Neural cell (in vitro differentiated cells): Measurements from ENCODE around the gene ATXN2.

Experiments
- EZH2 ChIP-seq: fragments of 200-600, 300-800 bp; shearing (Covaris generic), sonication (generic); IDR thresholded peaks from 2 replicates; pipeline ENCODE4 v1.6.1; 2014; ENCODE audit warnings: antibody characterized with exemption, low read length, borderline replicate concordance, mild to moderate bottlenecking; ENCODE audit not compliant: insufficient read depth, poor library complexity, severe bottlenecking
- RAD21 ChIP-seq: fragments of 450-650 bp; conservative IDR thresholded peaks from 2 replicates; pipeline ENCODE4 v1.6.1; 2014; ENCODE audit warnings: antibody characterized with exemption, mild to moderate bottlenecking, moderate library complexity
- TF ChIP-seq, protein P1 (sequence below): fragments of 450-650 bp; IDR thresholded peaks from 2 replicates; pipeline ENCODE4 v1.5.1; 2014; ENCODE audit warnings: antibody characterized with exemption, mild to moderate bottlenecking, moderate library complexity; ENCODE audit not compliant: poor library complexity, severe bottlenecking

DNA sequence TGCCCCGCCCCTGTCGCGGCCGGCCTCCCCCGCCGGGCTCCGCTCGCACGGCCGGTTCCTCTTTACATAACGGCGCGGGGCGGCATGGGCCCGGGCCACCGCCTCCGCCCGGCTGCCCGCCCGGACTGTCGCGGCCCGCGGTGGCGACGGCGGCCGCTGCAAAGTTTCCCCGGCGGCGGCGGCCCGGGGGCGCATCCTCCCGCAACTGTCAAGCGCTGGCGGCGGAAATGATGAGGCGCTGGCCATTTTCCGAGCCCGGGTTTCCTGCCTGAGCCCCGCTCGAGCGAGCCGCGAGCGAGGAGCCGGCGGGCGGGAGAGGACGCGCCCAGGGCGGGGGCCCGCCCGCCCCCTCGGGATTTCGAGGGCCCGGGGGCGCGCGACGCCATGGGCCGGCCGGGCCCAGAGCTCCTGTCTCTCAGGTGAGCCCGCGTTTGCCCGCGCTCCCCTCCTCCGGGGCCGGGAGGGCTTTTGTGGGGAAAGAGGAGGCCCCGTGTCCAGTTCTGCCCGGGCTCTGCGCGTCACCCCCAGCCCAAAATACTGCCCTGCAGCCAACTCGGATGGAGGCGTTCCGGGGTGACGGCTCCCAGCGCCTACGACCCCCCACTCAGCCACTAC lies 193.1 kb downstream of the ATXN2 start, which contains the start of gene SH2B3:
- TF ChIP-seq RAD21 (no peak), EZH2 (no peak)
- TF ChIP-seq, protein P1, sequence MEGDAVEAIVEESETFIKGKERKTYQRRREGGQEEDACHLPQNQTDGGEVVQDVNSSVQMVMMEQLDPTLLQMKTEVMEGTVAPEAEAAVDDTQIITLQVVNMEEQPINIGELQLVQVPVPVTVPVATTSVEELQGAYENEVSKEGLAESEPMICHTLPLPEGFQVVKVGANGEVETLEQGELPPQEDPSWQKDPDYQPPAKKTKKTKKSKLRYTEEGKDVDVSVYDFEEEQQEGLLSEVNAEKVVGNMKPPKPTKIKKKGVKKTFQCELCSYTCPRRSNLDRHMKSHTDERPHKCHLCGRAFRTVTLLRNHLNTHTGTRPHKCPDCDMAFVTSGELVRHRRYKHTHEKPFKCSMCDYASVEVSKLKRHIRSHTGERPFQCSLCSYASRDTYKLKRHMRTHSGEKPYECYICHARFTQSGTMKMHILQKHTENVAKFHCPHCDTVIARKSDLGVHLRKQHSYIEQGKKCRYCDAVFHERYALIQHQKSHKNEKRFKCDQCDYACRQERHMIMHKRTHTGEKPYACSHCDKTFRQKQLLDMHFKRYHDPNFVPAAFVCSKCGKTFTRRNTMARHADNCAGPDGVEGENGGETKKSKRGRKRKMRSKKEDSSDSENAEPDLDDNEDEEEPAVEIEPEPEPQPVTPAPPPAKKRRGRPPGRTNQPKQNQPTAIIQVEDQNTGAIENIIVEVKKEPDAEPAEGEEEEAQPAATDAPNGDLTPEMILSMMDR, result no peak
